ENCODE data around the gene SLC9C2. TPM values are rescaled to one million over a fixed set of nuclear protein-coding genes. Genes with fewer than 3 reads are reported as not detected.

The SLC9C2 gene
- total RNA-seq, 1 experiment from 2014 or later = not detected

DNA sequence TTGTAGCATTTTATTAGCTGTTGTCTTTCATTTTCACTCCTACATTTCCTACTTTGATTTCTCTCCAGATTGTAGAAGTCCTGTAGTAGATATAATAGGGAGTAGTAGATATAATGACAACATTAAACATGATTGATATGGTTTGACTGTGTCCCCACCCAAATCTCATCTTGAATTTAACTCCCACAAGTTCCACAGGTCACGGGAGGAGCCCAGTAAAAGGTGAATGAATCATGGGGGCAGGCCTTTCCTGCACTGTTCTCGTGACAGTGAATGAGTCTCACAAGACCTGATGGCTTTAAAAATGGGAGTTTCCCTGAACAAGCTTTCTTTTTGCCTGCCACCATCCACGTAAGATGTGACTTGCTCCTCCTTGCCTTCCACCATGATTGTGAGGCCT, 133.2 kb downstream of the SLC9C2 start:
- no peak overlapping the region for H3K14ac ChIP-seq (ENCODE audit: insufficient read depth, low read length)
- Mint-ChIP-seq H3K36me3 (ENCODE audit: insufficient read depth in 1 of 3, low read depth in 3 of 3) (peaks cover 56 to 85% (median 65%) of the 10 kb centered on the region in 3 experiments), H3K27me3 (ENCODE audit: low read depth) (no peaks in the 10 kb centered on the region), H3K27ac (no peak overlapping the region), H3K4me1 (peaks cover 0 to 10% of the 10 kb centered on the region in 2 experiments; a peak in 2 of 4 replicates), H3K4me3 (no peak overlapping the region), H3K9me3 (peaks cover 51 to 58% of the 10 kb centered on the region in 2 experiments)
- H2AK5ac ChIP-seq (ENCODE audit: insufficient read length, low read length) = no peak overlapping the region
- no peak overlapping the region for H2BK15ac ChIP-seq (ENCODE audit: low read depth, low read length)
- H3K9me3 ChIP-seq (ENCODE audit: control insufficient read depth, low read depth, low read length) = peaks cover 8% of the 10 kb centered on the region
- no peak overlapping the region for H3T11ph ChIP-seq (ENCODE audit: low read length)
- no peak overlapping the region for H3K18ac ChIP-seq (ENCODE audit: insufficient read length, low read depth, low read length)
- no peak overlapping the region for H3K23ac ChIP-seq (ENCODE audit: insufficient read length, low read depth, low read length)
- H2AFZ ChIP-seq (ENCODE audit: low read length) = no peak overlapping the region
- H3K23me2 ChIP-seq (ENCODE audit: insufficient read length, low read depth, low read length, poor library complexity, severe bottlenecking) = no peaks in the 10 kb centered on the region
- no peaks in the 10 kb centered on the region for H4K20me1 ChIP-seq (ENCODE audit: control insufficient read depth, insufficient read depth, insufficient read length)
- no peaks in the 10 kb centered on the region for H3K27me3 ChIP-seq (ENCODE audit: insufficient read depth, low read length)
- H2BK12ac ChIP-seq (ENCODE audit: insufficient read length, low read depth, low read length) = no peak overlapping the region
- no peak overlapping the region for H3K27ac ChIP-seq (ENCODE audit: insufficient read length, low read depth, low read length)
- H3K4me1 ChIP-seq (ENCODE audit: insufficient read depth, low read length) = no peaks in the 10 kb centered on the region
- no peak overlapping the region for H3K4ac ChIP-seq (ENCODE audit: low read depth, low read length)
- H2BK5ac ChIP-seq (ENCODE audit: insufficient read length, low read length) = no peak overlapping the region
- no peak overlapping the region for H4K8ac ChIP-seq (replicated peaks; ENCODE audit: insufficient read length, low read depth, low read length)
- H3K4me2 ChIP-seq (ENCODE audit: insufficient read depth, insufficient read length, low read length) = no peak overlapping the region
- TF ChIP-seq, protein P1, sequence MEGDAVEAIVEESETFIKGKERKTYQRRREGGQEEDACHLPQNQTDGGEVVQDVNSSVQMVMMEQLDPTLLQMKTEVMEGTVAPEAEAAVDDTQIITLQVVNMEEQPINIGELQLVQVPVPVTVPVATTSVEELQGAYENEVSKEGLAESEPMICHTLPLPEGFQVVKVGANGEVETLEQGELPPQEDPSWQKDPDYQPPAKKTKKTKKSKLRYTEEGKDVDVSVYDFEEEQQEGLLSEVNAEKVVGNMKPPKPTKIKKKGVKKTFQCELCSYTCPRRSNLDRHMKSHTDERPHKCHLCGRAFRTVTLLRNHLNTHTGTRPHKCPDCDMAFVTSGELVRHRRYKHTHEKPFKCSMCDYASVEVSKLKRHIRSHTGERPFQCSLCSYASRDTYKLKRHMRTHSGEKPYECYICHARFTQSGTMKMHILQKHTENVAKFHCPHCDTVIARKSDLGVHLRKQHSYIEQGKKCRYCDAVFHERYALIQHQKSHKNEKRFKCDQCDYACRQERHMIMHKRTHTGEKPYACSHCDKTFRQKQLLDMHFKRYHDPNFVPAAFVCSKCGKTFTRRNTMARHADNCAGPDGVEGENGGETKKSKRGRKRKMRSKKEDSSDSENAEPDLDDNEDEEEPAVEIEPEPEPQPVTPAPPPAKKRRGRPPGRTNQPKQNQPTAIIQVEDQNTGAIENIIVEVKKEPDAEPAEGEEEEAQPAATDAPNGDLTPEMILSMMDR (conservative IDR thresholded peaks at IDR 0.05) = no peak
- no peak overlapping the region for H2BK120ac ChIP-seq (ENCODE audit: low read depth, low read length, poor library complexity, severe bottlenecking)
- H4K91ac ChIP-seq (ENCODE audit: insufficient read length, low read depth, low read length) = no peak overlapping the region
- DNase-seq = no peak
- H3K56ac ChIP-seq (ENCODE audit: insufficient read length, low read depth, low read length) = no peak overlapping the region
- no peaks in the 10 kb centered on the region; the same call in 1 of the 2 replicates for H3K79me2 ChIP-seq (ENCODE audit: insufficient read depth, low read length)
- no peak overlapping the region for H4K5ac ChIP-seq (ENCODE audit: insufficient read length, low read depth, low read length)
- H3K9ac ChIP-seq (ENCODE audit: extremely low read depth, insufficient read length, low read length) = no peak overlapping the region
- no peak overlapping the region for H2BK20ac ChIP-seq (ENCODE audit: low read depth, low read length, poor library complexity, severe bottlenecking)
- H3K79me1 ChIP-seq (ENCODE audit: insufficient read depth, low read depth, low read length, poor library complexity, severe bottlenecking) = no peaks in the 10 kb centered on the region
- WGBS (ENCODE audit: extremely low coverage, insufficient read length, low lambda C conversion rate) = no CpG with 5 or more reads among the region's 3 CpGs
